Measurements from ENCODE around the gene RBM44.

Gene RBM44

DNA sequence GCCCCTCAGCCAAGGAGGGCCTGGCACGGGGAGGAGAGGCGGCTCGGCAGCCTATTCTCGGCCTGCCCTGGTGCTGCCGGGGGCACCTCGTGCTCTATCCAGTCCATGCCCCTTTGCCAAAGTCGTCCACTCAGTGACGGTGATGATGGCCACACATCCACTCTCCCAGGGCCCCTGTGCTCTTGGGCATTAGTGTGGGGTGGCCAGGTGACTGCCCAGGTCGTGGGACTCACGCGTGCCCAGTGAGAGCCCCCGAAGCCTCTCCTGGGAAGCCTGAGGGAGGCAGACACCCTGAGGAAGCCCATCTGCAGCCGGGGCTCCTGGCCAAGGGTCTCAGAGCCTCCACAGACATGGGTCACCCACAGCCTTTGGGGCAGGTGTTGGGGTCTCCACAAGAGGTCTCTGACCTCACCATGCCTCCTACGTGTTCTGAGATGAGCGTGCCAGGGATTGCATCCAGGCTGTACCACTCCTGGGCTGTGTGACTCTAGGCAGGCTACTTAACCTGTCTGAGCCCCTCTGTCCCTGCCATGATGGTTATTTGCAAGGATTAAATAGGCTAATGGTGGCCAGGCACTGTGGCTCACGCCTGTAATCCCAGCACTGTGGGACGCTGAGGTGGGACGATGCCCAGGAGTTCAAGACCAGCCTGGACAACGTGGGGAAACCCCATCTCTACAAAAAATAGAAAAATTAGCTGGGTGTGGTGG, 73.8 kb downstream of the RBM44 start:
- no peak for DNase-seq

DNA sequence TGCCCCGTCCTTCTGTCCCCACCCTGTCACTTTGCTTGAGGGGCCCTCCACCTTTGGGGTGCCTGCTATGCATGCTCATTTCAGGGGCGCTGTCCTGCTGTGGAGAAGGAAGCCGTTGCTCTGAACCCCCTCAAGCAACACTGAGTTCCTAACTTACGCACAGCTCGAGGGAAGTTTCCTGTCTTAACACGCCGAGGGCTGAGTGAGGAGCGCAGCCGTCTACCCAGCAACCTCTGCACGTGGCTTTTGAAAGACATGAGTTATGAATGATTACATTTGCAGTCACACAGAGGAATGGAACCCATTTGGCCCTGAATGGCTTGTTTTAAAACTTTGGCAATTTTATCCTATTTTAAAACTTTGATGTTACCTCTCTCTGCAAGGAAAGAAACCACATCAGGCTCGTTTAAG, 74.8 kb downstream of the RBM44 start:
- peak; percentile 21 for DNase-seq

DNA sequence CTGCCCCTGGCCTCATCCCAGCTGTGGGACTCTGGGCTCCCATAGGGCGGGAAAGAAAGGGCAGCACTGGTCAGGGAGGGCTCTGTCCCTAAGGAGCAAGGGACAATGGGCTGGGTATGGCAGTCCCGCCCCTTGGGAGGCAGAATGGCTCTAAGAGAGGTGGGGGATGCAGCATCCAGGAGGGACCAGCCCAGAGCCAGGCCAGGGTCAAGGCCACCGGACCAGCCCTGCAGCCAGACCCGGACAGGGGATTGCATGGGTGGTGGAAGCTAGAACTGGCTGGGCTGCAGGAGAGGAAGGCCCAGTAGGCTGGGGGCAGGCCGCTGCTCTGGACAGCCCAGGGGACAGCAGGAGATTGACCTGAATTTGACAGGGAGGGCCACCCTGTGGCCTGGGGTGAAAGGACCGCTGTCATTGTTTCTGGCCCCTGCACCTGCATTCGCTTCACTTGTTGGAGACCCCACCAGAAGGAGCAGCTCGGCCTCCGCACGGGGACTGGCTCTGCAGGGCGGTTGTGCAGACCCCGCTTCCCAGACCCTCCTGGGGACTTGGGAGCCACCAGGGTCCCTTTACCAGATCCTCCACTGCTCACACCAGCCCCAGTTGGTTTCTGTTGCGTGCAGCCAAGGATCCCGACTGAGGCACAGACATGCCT, 75.4 kb downstream of the RBM44 start:
- no peak for DNase-seq

DNA sequence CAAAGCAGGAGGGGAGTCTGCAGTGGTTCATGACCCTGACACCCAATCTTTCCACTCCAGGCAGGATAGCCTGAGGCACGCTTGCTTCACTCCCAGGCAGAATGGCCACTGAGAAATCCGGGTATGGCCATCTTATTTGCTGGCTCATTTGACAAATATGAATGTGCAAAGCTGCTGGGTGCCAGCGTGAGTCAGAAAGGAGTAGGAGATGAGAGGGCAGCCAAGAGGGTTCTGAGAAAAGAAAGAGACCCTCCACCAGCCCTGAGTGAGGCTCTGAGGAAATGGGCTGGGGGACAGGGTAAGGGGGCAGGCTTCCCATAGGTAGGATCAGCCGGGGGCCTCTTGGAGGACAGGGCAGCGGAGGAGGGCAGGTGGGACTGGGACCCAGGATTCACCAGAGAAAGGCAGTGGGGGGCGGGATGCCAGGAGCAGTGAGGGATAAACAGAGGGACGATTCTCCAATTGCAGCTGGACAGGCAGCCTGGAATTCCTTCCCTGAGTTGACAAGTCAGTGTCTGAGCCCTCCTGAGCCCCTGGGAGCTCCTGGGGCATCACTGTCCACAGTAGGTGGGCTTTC, 76.1 kb downstream of the RBM44 start:
- no peak for DNase-seq

DNA sequence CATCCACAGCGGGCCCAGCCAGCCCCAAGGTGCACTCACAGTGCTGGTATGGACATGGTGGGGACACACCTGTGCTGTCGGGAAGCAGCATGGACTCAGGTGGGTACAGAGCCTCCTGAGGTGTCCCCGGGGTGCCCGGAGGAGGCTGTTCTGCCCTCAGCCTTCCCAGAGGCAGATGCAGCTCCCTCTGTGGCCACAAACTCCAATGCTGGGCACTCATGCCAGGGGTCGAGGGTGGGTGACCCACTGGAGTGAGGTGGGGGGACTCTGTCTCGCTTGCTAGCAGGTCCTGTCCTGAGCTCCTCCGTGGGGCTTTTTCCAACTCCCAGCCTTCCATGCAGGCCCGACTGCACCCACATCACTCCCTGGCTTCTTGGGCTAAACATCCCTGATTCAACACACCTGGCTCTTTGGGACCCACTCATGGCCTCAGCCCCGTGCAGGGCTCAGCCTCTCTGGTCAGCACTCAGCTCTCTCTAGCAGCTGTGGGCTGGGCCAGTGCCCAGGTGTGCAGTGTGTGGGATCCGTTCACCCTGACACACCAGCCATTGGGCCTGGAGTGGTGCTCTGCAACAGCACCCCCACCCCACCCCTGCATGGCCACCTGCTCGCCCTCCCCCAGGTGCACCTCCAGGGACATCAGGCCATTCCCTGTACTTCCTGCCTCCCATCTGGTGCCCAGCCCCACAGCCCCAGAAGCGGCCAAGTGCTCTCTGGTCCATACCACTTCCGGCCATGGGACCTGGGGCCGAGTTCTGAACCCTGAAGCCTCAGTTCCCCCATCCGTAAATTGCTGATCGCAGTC, 76.9 kb downstream of the RBM44 start:
- no peak for DNase-seq

DNA sequence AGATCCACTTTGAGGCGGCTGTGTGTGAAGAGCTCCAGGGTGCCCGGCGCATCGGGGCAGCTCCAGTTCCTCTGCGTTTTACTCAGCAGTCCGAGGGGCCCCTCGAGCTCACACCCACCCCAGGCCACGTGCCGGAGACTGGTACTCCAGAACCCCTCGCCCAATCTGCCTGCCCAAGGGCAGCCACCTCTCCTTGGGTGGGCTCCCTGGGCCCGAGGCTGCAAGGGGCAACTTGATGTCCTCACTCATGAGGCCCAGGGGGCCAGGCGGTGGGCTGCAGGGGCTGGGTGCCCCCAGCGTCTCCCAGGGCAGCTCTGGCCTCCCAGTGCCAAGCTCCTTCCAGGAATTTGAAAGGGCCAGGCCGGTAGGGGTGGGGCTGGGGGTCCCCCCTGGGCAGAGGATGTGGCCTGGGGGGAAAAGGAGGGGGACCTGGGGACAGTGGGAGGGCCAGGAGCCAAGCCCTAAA, 77.5 kb downstream of the RBM44 start:
- no peak for DNase-seq

DNA sequence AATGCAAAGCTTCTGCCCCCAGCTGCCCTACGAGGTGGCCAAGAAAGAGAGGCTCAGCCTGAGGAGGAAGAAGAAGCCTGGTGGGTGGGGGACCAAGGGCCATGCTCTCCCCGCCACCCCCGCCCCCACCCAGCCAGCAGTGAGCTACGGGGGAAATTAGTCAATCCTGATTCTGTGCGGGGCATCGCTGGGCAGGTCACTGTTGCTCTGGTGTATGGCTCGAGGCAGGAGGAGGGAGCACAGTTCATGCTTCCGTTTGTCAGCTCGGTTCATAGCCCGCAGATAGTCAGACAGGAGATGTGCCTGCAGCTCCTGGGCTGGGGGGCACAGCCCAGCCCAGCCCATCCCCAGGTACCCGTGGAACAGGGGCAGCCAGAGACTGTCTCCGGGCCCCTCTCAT, 78.0 kb downstream of the RBM44 start:
- DNase-seq, result no peak

DNA sequence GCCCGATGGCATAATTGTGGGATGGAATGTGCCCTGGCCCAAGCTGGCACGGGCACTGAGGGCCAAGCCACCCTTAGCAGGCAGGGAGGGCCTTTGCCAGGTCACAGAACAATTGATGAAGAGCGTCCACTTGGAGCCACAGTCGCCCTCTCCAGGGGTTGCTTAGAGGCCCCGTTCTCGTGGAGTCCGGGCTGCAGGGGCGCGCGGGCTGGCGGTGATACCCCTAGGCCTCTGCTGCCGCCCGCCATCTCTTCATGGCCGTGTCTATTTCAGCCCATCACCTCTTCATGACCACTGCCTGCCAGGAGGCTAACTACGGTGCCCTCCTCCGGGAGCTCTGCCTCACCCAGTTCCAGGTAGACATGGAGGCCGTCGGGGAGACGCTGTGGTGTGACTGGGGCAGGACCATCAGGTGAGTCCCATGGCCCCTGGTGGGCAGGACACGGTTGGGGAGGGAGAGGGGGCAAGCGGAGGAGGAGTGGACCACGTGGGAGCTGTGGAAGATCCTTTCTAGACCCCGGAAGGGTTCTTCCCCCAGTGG, 78.4 kb downstream of the RBM44 start:
- no peak for DNase-seq

DNA sequence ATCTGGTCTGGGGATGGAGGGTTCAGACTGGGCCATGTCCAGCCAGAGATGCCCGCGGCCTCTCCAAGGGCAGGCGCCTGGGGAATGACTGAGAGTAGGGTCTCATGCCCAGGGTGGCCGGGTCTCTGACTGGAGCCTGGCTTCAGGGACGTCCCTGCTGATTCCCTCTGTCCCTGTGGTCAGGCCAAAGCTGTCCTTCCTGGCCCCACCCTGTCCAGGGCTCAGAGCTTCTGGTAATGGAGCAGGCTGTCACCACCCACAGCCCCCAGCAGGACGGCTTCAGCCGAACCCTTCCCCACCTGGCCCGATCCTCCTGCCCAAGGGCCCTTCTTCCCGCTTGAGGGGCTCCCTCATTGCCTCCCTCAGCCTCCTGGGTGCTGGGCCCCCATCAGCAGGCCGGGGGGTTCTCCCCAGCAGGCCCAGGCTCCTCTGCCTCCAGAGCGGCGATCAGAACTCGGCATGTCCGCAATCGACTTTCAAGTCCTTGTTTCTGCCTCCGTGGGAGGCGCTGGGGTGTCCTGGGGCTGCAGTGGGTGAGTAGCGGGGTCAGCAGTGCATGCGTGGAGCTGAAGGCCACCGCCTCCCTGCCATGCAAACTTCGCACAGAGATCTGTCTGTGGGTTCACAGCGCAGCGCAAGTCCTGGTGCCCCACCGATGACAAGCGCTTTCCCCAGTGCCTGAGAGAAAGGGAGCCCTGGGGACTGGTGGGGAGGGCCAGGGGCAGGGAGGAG, 79.2 kb downstream of the RBM44 start:
- no peak for DNase-seq

DNA sequence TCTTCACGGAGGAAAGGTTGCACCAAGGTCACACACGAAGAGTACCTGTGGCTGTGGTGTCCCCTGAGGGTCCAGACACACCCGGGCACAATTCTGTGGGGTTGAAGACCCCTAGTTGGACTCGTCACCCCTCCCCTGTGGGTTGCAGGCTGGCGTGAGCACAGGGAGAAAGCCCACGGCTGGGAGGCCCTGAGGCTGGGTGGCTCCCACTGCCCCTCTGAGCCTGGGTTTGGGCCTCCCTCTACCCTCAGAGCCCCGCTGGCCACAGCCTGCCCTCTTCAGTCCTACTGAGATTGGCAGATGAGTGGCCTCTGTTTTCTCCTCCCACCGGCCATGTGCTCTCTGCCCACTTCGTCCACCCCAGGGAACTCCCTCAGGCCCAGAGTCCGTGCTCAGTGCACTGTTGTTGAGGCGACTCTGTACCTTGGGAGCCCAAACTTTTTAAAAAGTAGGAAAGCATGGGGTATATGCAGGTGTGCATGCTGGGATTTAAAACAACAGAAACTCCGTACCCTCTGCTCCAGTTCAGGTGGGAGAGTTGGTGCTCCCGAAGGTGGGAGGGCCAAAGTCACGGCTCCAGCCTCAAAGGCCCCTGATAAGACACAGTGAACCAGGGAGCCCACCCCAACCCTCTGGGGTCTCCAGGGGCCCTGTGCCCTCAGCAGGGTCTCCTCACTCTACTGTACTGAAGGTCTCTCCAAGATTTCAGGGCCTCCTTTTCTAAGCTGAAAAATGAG, 79.9 kb downstream of the RBM44 start:
- no peak for DNase-seq

DNA sequence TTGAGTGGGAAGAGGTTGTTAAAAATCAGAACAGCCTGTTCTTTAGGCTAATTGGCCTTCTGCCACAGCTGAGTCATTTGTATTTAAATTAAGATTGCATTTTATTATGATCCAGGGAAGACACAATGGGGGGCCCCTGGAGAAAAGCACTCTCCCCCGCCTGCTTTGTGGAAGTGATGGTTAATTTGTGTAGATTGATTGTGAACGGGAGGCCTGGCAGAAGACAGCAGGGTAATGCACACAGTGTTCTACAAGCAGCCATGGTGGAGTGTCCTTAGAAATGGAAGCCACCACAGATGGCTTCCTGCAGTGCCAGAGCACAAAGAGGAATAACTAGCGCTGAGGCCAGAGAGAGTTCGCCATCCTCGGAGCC, 80.5 kb downstream of the RBM44 start:
- no peak for DNase-seq

DNA sequence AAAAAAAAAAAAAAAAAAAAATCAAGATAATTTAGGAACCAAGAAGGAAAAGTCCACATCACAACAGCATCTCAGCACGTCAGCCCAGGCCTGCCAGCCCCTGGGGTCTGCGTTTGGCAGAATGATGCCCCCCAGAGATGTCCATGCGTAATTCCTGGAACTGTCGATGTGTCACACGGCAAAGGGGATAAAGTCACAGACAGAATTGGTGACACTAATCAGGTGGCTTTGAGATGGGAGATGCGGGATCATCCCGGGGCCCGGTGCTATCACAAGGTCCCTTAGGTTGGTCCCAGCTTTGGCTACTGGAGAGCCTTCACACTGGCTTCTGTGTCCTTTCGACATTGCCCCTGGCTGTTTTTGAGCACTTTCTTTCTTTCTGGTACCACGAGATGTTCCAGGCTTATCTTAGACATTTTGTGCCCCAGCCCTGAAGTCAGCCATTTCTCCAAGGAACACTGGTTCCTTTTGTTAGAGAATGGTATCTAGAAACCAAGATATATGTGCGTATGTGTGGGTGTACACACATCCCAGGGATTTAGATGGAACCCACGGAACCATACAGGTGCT, 81.5 kb downstream of the RBM44 start:
- no peak for DNase-seq

DNA sequence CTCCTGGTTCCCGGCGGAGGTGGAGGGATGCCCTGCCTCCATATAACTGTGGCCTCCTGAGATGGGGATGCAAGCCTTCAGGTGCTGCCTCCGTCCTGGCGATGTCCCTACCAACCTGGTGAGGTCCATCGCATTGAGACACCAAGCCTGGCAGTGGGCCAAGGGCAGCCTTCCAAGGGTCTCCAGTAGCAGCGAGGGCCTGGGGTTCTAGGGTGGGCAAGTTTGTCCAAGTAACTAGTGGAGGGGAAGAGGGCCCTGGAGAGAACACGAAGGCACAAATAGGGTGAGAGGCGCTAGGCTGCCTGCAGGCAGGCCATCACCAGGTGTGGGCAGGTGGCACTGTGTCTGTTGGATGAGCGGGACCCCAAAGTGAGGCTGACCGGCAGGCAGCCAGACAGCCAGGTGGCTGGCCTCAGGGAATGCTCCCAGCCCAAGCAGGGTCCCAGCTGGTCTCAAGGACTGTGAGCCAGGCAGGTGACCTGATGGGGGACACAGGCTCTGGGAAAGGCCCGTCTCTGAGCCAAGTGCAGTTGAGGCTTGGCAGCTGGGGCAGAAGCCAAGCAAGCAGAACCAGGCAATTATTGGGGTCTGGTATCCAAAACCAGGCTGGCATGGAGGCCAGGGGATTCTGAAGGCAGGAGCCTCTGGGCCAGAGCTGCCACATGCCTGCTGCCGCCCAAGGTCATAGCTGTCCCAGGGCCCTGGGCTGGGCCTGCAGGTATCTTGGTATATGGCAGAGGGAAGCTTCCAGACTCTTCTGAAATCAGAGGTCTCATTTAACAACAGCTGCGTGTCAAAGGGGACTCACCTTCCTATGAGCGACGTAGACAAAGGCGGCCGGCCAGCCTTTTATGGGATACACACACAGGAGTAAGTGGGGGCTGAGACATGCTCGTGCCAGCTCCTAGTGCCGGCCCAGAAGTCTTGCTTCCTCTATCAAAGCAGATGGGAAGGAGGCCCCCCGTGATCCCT, 84.2 kb downstream of the RBM44 start:
- no peak for DNase-seq

DNA sequence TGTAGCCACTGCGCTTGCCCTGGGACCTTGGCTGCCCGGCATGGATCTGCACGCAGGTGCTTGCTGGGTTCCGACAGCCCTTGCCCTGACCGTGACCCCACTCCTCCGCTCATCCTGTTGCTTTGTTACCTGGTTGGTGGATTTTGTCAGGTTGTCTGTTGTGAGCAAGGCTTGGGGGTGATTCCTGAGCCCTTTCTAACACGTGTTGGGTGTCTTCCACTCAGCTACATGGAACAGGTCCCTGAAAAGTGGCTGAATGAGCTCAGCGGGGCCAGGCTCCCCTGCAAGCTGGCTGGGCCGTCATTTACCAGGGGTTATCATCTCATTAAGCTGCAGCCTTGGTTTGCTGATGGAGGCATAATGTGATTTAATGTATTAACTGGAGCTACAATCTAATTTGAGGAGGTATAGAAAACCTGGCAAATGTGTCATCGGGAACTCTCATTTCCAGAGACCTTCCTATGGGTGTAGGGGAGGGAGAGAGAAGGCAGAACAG, 85.4 kb downstream of the RBM44 start:
- no peak for DNase-seq

DNA sequence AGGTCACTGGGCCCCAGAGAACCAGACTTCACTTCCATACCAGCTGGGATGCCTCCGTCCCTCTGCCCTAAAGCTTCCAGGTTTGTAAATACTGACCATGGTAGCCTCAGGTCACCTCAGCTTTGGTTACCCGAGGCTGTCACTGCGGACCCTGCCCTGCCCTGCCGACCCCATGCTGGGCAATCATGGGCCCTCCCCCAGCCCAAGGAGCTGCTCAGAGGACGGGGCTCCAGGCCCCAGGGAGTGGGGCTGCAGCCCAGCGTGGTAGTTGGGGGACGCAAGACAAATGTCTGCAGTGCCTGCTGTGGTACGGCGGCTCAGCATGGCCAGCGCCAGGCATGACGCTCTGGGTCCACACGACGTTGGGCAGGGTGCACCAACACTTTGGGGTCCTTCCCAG, 86.1 kb downstream of the RBM44 start:
- DNase-seq, result no peak

DNA sequence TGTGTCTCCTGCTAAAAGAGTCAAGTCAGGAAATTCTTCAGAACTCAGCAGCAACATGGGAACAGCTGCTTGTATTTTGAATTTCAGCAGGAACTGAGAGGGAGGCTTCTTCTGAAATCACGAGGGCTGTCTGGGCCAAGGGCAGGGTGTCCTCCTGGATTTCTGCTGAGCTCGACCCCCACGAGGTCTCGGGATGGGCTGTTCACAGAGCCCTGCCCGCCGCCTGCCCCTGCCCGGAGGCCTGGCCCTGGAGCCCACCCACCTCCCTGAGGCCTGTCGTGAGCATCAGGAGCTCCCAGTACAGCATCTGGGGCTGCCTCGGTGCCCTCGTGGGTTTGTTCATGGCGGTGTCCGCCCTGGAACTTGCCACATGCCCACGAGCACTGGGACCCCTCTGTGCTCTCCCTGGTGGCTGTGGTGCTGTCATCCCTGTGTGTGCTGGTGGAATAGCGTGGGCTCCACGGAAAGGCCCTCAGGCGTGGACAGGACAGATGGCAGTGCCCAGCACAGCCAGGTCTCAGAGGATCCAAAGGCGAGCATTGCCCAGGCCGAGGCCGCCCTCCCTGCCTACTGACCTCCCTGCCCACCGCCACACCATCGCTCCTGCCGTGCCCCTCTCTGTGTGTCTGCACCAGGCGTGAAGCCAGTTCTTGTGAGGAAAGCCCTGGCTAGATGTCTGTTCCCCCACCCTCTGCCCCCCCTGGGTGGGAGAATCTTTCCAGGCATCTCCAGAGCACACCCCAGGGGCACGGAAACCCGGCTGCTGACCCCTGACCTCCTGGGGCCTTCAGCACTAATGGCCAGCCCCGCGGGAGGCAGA, 86.7 kb downstream of the RBM44 start:
- no peak for DNase-seq

DNA sequence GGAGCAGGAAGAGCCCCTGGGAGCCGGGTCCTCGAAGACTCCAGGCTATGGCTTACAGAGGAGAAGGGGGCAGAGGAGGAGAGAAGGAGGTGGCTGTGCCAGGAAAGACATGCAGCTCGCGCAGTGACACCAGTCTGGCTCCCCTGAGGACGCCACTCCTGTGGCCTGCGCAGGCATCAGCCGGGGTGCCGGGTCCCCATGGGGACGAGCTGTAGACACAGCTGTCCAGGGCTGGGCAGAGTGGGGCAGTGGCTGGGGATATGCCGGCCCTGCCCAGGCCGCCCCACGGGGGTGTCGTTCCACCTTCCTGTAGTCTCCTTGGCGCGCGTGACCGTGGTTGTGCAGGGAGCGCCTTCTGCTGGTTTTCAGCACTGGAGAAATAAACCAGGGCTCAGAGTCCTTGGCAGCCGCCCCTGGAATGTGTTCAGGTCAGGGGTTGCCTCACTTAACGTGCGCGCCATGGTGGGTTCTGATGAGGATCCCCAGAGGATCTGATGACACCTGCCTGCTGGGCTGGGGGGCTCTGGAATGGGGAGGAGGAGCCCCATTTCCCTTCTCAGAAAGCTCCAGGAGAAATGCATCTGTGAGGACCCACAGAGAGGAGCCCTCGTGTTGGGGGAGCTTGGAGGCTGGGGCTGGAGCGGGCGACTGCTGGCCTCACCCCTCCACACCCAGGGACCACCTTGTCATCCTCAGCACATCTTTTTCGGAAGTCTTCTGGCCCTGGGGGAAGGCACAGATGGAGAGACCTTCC, 87.5 kb downstream of the RBM44 start:
- DNase-seq, result no peak

All from suppressor macrophage treated with lipopolysaccharide for 4 hours (primary cell).